OCI-LY1 (cell line): Measurements from ENCODE around the gene MN1.

ENCODE experiments used
- CTCF ChIP-seq: fragments of 200-600 bp; sonication (generic), shearing (Covaris generic); IDR thresholded peaks from 2 replicates; pipeline ENCODE4 v1.5.1; 2017; ENCODE audit warnings: mild to moderate bottlenecking, antibody characterized with exemption, low read length, moderate library complexity, mixed read lengths
- EZH2 ChIP-seq: fragments of 200-600 bp; sonication (generic), shearing (Covaris generic); IDR thresholded peaks from 2 replicates; pipeline ENCODE4 v1.8.0; 2017; ENCODE audit warnings: borderline replicate concordance, mixed run types, mild to moderate bottlenecking, antibody characterized with exemption, low read length, moderate library complexity, mixed read lengths

DNA sequence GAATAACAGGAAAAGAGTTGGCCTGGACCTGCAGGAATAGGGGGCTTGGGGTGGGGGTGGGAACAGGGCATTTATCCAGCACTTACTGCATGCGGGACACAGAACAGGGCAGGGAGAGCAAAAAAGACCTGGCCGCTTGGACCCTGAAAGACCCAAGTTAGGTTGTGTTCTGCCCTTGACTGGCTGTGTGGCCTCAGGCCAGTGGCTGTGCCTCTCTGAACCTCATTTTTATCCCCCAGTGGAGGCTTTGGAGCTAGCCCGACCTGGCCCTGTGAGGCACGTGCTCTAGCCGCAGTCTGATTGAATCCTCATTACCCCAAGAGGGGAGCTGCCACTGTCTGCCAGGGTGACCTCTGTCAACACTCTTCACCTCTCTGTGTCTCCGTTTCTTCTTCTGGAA lies 68.7 kb downstream of the MN1 start:
- no peak for TF ChIP-seq CTCF
- no peak for TF ChIP-seq EZH2
